GM21825 (cell line): ENCODE data around the gene CDH2.
"Not testable (repeated sequence)": the region's sequence is repeated elsewhere in the genome, so short reads cannot be mapped to it uniquely, and the experiment has no call there.

Experiments used
- ATAC-seq: cut with Tn5 transposase; IDR thresholded peaks from one replicate; pipeline ENCODE4 v1.9.1; 2021; ENCODE audit warnings: mild to moderate bottlenecking, moderate library complexity; ENCODE audit not compliant: unreplicated experiment

CDH2 gene

DNA sequence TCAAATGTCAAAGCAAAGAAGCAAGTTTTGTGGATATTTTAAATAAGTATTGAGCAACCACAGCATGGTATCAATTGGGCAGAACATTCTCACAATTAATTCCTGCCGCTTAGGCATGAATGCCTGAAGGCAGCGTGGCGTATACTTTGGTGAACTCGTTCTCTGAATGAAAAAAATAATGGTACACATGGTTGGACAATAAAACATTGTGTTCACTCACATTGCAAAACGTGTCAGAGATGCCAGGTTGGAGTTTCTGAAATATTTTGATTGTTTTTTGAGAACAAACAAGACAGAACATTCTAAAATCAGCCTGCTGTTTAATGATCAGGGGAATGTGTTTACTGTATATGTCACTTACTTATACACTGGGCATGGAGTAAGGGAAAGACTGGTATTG is 254.2 kb downstream of the CDH2 start:
- ATAC-seq: no peak

DNA sequence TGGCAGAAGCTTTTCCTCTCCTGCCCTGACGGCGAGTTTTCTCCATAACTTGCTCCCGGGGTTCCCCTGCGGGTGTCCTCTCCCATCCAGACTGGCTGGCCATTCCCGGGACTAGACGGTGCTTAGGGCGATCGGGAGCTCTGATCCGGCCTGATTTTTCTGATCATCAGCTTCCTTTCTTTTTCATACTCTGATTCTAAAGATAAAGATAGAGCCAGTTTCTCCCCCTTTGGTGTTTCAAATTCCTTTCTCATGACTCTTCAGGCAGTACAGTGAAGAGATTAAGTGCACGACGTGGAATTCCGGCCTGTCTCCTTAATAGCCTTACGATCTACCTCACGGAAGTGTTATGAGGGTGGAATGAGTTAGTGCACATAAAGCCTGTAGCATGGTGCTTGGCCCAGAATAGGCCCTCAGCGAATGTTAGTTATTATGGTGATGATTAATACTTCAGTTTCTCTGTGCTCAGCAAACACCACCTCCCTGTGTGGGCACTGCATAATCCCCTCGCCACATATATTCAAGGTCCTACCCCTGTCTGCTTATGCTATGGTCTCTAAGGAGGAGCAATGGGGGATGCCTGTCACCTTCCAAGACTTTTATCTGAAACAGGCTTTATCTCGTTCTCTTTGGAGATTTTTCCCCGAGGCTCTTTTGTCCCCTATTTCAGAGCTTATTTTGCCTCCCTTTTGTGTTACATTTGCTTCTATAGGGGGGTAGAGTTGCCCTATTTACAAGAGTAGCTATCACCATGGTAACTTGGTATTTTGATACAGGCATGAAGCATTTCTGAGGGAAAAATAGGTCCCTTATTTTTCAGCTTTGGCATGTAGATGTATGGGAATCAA is 254.8 kb downstream of the CDH2 start:
- no peak for ATAC-seq

DNA sequence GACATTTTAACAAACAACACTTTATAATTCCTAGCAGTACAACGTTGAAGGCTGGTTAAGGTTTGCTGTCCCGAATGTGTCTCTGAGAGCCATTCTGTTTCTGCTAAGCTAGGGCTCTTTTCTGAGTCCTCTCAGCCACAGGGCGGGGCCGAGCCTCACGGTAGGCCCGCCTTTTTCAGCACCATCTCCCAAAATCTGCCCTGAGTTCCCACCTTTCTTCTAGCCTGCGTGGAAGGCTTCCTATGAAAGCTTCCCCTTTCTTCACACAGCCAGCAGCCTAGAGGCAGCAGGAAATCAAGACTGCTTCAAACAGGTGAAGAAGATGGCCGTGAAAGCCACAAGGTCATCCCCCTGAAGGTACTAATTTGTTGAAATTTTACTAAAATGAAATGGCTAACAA is 255.5 kb downstream of the CDH2 start:
- ATAC-seq: no peak

DNA sequence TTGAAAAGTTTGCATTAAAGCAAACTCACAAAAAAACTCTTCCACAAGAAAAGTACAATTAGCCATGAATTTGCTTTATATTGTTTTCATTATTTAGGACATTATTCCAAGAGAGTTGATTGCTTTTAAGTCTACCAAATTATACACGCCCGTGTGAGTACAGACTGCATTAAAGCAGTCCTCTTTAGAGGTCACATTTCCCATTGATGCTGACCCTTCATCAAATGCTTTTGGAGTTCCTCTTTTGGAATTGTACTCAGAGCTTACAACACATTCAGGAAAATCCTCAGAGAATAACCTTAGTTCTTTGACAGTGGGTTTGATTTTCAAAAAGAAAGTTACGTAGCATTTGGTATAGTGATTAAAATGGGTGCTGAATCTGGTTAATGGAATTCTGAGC is 256.1 kb downstream of the CDH2 start:
- ATAC-seq: no peak

DNA sequence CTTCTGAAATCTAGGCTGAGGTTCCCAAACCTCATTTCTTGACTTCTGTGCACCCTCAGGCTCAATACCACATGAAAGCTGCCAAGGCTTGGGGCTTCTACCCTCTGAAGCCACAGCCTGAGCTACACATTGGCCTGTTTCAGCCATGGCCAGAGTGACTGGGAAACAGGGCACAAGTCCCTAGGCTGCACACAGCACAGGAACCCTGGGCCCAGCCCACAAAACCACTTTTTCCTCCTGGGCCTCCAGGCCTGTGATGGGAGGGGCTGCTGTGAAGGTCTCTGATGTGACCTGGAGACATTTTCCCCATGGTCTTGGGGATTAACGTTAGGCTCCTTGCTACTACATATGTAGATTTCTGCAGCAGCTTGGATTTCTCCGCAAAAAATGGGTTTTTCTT is 270.7 kb downstream of the CDH2 start:
- ATAC-seq: not testable (repeated sequence)

DNA sequence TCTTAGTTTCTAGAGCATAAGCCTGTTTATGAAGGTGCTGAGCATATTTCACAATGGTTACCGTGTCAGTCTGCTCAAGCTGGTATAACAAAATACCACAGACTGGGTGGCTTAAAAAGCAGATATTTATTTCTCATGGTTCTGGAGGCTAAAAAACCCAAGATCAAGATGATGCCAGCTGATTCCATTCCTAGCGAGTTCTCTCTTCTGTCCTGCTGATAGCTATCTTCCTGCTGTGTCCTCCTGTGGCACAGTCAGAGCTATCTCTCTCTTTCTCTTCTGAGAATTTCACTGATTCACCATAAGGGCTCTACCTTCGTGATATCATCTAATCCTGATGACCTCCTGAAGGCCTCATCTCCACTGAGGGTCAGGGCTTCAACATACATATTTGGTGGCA is 273.0 kb downstream of the CDH2 start:
- no peak for ATAC-seq

DNA sequence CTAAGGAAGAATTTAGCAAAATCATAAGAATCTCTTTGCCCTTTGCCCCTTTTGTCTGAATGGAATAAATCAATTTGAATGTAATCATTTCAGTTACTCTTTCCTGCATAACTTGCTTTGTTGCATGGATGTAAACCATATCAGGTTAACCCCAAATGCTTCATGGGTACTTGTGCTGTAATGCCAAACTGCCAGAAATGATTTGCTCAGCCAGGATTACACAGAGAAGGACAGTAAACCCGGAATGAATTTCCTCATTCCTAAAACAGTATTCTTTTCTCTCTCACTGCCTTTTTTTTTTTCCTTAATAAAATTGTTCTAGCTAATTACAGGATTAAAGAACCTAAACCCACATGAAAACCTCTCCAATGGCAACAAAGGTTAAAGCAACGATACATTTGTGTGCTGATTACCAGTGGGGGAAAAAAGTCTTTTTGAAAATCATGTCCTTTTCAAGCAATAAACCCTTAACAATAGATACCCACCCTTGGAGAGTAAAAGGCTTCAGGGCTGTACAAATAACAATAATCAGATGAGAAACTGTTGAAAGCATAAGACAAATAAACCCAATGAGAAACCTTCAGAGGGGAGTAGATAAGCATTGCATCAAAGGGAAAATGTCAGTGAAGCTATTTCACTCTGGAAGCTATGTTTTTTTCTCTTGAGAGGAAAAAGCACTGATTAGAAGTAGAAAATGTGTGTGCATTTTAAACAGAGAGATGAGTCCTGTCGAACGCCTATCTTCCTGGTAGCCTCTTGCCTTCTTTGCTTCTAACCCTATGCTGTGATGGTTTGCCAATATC is 275.3 kb downstream of the CDH2 start:
- ATAC-seq: no peak
